Neural cell (in vitro differentiated cells): Measurements from ENCODE around the gene MTMR12.

ENCODE experiments used
- CTCF ChIP-seq: fragments of 450-650 bp; IDR thresholded peaks from 2 replicates; pipeline ENCODE4 v1.5.1; 2014; ENCODE audit warnings: antibody characterized with exemption, mild to moderate bottlenecking, moderate library complexity; ENCODE audit not compliant: poor library complexity, severe bottlenecking
- EP300 ChIP-seq: fragments of 450-650 bp; conservative IDR thresholded peaks from 2 replicates; pipeline ENCODE4 v1.6.1; 2014; ENCODE audit warnings: antibody characterized with exemption, mild to moderate bottlenecking, moderate library complexity; ENCODE audit not compliant: poor library complexity, severe bottlenecking
- EZH2 ChIP-seq: fragments of 200-600, 300-800 bp; shearing (Covaris generic), sonication (generic); IDR thresholded peaks from 2 replicates; pipeline ENCODE4 v1.6.1; 2014; ENCODE audit warnings: antibody characterized with exemption, low read length, borderline replicate concordance, mild to moderate bottlenecking; ENCODE audit not compliant: insufficient read depth, poor library complexity, severe bottlenecking
- POLR2AphosphoS5 ChIP-seq: IDR thresholded peaks from 2 replicates; pipeline ENCODE4 v1.6.1; 2012
- RAD21 ChIP-seq: fragments of 450-650 bp; conservative IDR thresholded peaks from 2 replicates; pipeline ENCODE4 v1.6.1; 2014; ENCODE audit warnings: antibody characterized with exemption, mild to moderate bottlenecking, moderate library complexity
- REST ChIP-seq: IDR thresholded peaks from 2 replicates; pipeline ENCODE4 v1.6.1; 2012; ENCODE audit warnings: borderline replicate concordance

DNA sequence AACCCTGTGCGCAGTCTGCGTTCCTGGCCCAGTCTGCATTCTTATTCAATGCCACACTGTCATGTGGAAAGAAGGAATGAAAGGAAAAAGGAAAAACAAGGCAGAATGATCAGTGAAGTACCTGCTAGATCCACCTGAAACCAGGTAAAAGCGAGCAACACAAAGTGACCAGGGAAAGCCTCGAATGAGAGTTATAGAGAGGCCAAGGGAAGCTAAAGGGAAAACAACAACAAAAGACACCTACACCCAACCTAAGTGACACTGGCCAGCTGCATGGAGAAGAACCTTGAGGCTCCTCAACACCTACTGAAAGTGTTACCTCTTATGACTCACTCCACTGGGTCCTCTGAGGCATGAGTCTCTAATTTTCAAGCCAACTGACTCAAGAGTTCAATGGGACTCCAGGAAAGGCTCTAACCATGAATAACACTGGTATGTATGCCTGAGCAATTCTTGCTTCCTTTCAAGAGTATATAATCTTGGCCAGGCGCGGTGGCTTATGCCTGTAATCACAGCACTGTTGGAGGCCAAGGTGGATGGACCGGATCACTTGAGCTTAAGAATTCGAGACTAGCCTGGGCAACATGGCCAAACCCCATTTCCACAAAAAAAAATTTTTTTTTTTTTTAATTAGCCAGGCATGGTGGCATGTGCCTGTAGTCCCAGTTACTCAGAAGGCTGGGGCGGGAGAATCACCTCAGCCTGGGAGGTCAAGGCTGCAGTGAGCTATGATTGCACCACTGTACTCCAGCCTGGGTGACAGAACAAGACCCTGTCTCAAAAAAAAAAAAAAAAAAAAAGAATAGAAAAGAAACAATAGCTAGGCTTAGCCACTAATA, 29.0 kb downstream of the MTMR12 start:
- no peak for TF ChIP-seq POLR2AphosphoS5
- TF ChIP-seq CTCF: no peak
- no peak for TF ChIP-seq EZH2
- TF ChIP-seq EP300: no peak
- no peak for TF ChIP-seq RAD21
- no peak for TF ChIP-seq REST
